HCT116 (cell line): Measurements from ENCODE around the gene ZDHHC18. TPM values are rescaled to one million over a fixed set of nuclear protein-coding genes. Genes with fewer than 3 reads are reported as not detected.

Experiments used
- ATAC-seq: fragments of 200-7000 bp; cut with Tn5 transposase; 2 replicates; pipeline ENCODE4 v1.9.1; 2020; ENCODE audit warnings: mild to moderate bottlenecking, moderate library complexity
- BruUV-seq: library from RNA; stranded (reverse); fragments of 400-500 nt; replicated peaks from 2 replicates; lab custom pipeline; 2021; lab: Mats Ljungman, UMichigan
- CTCF ChIA-PET: fragments of 300-600 bp; sonication (Branson Sonifier 250); formaldehyde crosslinking; loops from one replicate; lab custom pipeline; 2021; ENCODE audit warnings: antibody characterized with exemption; lab: Charles Lee
- POLR2A ChIA-PET: fragments of 300-600, 350-600 bp; sonication (Branson Sonifier 250); formaldehyde crosslinking; loops from one replicate; lab custom pipeline; 2021; ENCODE audit warnings: antibody characterized with exemption; lab: Charles Lee
- RAD21 ChIA-PET, 2 experiments: fragments of 300-600 bp; sonication (Branson Sonifier 250); formaldehyde crosslinking; loops; one replicate each; lab custom pipeline; 2023; ENCODE audit warnings: low total read pairs in 2 of 2; ENCODE audit not compliant: uncharacterized antibody in 2 of 2, unreplicated experiment in 2 of 2, low non-redundant PET in 1 of 2; lab: Charles Lee
- DNase-seq: peaks from one replicate; pipeline ENCODE4 v3.0.0-alpha.2; 2010; ENCODE audit warnings: low read depth, low spot score
- H2AFZ ChIP-seq: fragments of 200-600 bp; shearing (Covaris generic), sonication (generic); 2 replicates; pipeline ENCODE4 v1.6.1; 2017; ENCODE audit warnings: low read depth, mixed run types, mixed read lengths, antibody characterized with exemption, low read length; ENCODE audit not compliant: poor library complexity, severe bottlenecking
- H3K27ac ChIP-seq: 2 replicates; pipeline ENCODE4 v1.5.1; 2012; ENCODE audit warnings: low read depth, low read length
- H3K27me3 ChIP-seq: fragments of 200-600 bp; sonication (generic); 2 replicates; pipeline ENCODE4 v1.6.1; 2016; ENCODE audit warnings: mixed run types, low read length, mixed read lengths; ENCODE audit not compliant: insufficient read depth
- H3K36me3 ChIP-seq, 2 experiments: fragments of 200-500 bp in 1 of 2; fragments of 200-600 bp in 1 of 2; sonication (Bioruptor generic) in 1 of 2; sonication (generic) in 1 of 2; 2 replicates each; pipeline versions ENCODE4 v1.5.1 to v1.6.1; 2014 to 2016; ENCODE audit warnings: low read length in 2 of 2, inconsistent platforms in 1 of 2, mixed read lengths in 1 of 2, mixed run types in 1 of 2; ENCODE audit not compliant: insufficient read depth in 2 of 2, control insufficient read depth in 1 of 2
- H3K4me1 ChIP-seq, 2 experiments: fragments of 200-600 bp in 1 of 2; sonication (generic) in 1 of 2; 2 replicates each; pipeline versions ENCODE4 v1.5.1 to v1.6.1; 2012 to 2017; ENCODE audit warnings: low read length in 2 of 2, inconsistent platforms in 1 of 2, mild to moderate bottlenecking in 1 of 2, mixed read lengths in 1 of 2, mixed run types in 1 of 2, moderate library complexity in 1 of 2; ENCODE audit not compliant: insufficient read depth in 2 of 2, control insufficient read depth in 1 of 2
- H3K4me2 ChIP-seq: fragments of 200-600 bp; sonication (generic); 2 replicates; pipeline ENCODE4 v1.6.1; 2017; ENCODE audit warnings: mixed run types, low read length, mixed read lengths
- H3K4me3 ChIP-seq, 2 experiments: fragments of 200-600 bp in 1 of 2; sonication (generic) in 1 of 2; replicated peaks in 1 of 2; 2 replicates each; pipeline ENCODE4 v1.5.1; 2011 to 2016; ENCODE audit warnings: low read length in 2 of 2, control low read depth in 1 of 2, low read depth in 1 of 2, mild to moderate bottlenecking in 1 of 2, mixed read lengths in 1 of 2, mixed run types in 1 of 2
- H3K79me2 ChIP-seq: fragments of 200-600 bp; sonication (generic); 2 replicates; pipeline ENCODE4 v1.6.1; 2017; ENCODE audit warnings: mild to moderate bottlenecking, mixed run types, low read length, moderate library complexity, mixed read lengths; ENCODE audit not compliant: insufficient read depth
- H3K9ac ChIP-seq: fragments of 200-600 bp; sonication (generic); 2 replicates; pipeline ENCODE4 v1.6.1; 2016; ENCODE audit warnings: low read length, mixed read lengths
- H3K9me2 ChIP-seq: fragments of 200-600 bp; sonication (generic), shearing (Covaris generic); 2 replicates; pipeline ENCODE4 v1.6.1; 2017; ENCODE audit warnings: mixed run types, mild to moderate bottlenecking, moderate library complexity; ENCODE audit not compliant: insufficient read depth
- H3K9me3 ChIP-seq, 2 experiments: fragments of 200-500 bp in 1 of 2; fragments of 200-600 bp in 1 of 2; sonication (Bioruptor generic) in 1 of 2; sonication (generic) in 1 of 2; 2 replicates each; pipeline ENCODE4 v1.6.1; 2014 to 2017; ENCODE audit warnings: low read length in 2 of 2, mixed read lengths in 2 of 2, inconsistent platforms in 1 of 2, low read depth in 1 of 2, mild to moderate bottlenecking in 1 of 2, mixed run types in 1 of 2, moderate library complexity in 1 of 2; ENCODE audit not compliant: control insufficient read depth in 1 of 2, insufficient read depth in 1 of 2
- H4K20me1 ChIP-seq: fragments of 200-600 bp; sonication (generic), shearing (Covaris generic); 2 replicates; pipeline ENCODE4 v1.6.1; 2017; ENCODE audit warnings: mixed run types, mild to moderate bottlenecking, moderate library complexity; ENCODE audit not compliant: insufficient read depth
- EGR1 ChIP-seq: IDR thresholded peaks from 2 replicates; pipeline ENCODE4 v1.6.1; 2012; ENCODE audit warnings: low read depth
- ELF1 ChIP-seq: IDR thresholded peaks from 2 replicates; pipeline ENCODE4 v1.6.1; 2012; ENCODE audit warnings: low read depth, borderline replicate concordance
- JUND ChIP-seq: IDR thresholded peaks from 2 replicates; pipeline ENCODE4 v1.6.1; 2012
- POLR2A ChIP-seq: IDR thresholded peaks from 2 replicates; pipeline ENCODE4 v1.7.0; 2011; ENCODE audit warnings: borderline replicate concordance; ENCODE audit not compliant: insufficient read depth, insufficient read length; ENCODE audit errors: extremely low read depth
- POLR2AphosphoS5 ChIP-seq: IDR thresholded peaks from 2 replicates; pipeline ENCODE4 v1.6.1; 2011; ENCODE audit warnings: mild to moderate bottlenecking, low read depth, low read length, moderate library complexity
- RAD21 ChIP-seq: IDR thresholded peaks from 2 replicates; pipeline ENCODE4 v1.6.1; 2012; ENCODE audit warnings: low read depth, mild to moderate bottlenecking
- YY1 ChIP-seq: IDR thresholded peaks from 2 replicates; pipeline ENCODE4 v1.6.1; 2011; ENCODE audit warnings: low read length, low read depth, moderate library complexity, mild to moderate bottlenecking; ENCODE audit not compliant: insufficient replicate concordance; ENCODE audit errors: extremely low read depth
- intact Hi-C: fragments of 100-400 bp; cut with micrococcal nuclease; formaldehyde crosslinking; loops from 2 replicates; pipeline ENCODE4 v1.10.0; 2022
- total RNA-seq: library from RNA; stranded (reverse); gene quantifications from one replicate; pipeline ENCODE4 v1.2.1, GENCODE V29; 2021; ENCODE audit not compliant: unreplicated experiment
- TF ChIP-seq, protein P1 (sequence below): IDR thresholded peaks from 2 replicates; pipeline ENCODE4 v1.6.1; 2012

Gene ZDHHC18
- total RNA-seq, 1 experiment from 2014 or later, result 24.4 TPM

DNA sequence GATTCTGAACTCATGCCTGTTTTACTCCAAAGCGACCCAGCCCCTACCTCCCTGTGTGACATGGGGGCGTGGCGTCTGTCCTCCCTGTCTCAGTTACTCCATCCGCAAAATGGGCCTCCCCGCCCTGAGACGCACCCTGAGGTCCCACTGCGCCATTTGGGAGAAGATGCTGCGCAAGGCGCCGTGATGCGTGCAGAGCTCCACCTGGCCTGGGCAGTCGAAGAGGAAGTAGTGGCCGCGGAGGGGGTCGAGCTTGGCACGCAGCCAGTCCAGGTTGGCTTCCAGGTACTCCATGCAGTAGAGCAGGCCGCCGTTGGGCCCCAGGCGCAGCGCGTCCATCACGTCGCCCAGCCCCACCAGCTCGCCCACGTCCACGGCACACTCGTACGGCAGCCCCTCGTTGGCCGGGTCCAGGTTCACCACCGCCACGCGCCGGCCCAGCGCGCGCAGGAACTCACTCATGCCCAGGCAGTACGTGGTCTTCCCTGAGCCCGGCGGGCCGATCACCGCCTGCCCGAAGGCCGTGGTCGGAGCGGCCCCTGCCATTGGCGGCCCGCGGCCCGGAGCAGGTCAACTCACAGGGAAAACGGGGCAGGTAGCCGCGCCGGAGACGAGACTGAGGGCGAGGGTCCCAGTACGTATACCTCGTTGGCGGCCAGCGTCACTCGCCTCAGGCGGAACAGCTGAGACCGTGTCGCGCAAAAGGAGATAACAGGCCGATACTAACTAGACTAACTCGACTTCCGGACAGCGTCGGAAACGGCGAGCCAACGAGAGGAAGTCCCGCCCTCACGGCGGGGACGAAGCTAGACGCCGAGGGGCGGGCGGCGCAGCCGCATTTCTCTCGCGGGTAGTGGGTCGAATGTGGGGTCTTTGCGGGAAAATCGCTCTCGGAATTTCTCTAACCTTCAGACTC lies 63.3 kb downstream of the ZDHHC18 start, which contains the start of gene GPN2 (continued):
- TF ChIP-seq, protein P1, sequence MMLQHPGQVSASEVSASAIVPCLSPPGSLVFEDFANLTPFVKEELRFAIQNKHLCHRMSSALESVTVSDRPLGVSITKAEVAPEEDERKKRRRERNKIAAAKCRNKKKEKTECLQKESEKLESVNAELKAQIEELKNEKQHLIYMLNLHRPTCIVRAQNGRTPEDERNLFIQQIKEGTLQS, result no peak
- TF ChIP-seq YY1 (peak; percentile 44), POLR2A (peak; percentile 87), JUND (peak; percentile 31; the same call in 1 of the 2 replicates), ELF1 (no peak; the same call in 1 of the 2 replicates), EGR1 (no peak; the same call in 1 of the 2 replicates)

DNA sequence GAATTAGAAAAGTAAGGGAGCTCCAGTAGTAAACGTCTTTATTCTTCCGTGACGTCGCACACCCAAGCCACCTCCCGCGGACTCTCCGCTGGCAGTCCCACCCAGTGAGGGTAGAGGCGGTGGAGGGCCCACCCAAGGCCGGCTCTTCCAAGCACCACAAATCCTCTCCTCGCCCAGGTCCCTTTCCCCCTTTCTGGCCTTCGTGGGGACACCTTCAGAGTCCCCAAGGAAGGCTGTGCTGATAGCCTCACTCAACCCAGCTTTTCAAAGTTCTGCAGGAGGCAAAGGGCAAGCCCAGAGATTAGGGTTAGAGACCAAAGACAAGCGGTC lies 63.9 kb downstream of the ZDHHC18 start:
- no peaks in the 10 kb centered on the region for H3K9me3 ChIP-seq
- H3K27me3 ChIP-seq, result no peaks in the 10 kb centered on the region
- no peak for DNase-seq
- CTCF ChIA-PET, result interaction anchor here (0.6 to 1.5 kb wide), 5 partner anchors 10 to 351 kb away, joined by 3 to 6 read pairs (median 3); partner anchors contain the start of gene GPATCH3
- ATAC-seq, result peak; percentile 43
- no peak for TF ChIP-seq POLR2AphosphoS5
- peak; percentile 9 for TF ChIP-seq POLR2A
- no peak for TF ChIP-seq RAD21
- BruUV-seq, result TSS peak; percentile 90
- peaks cover 4 to 19% of the 10 kb centered on the region in 2 experiments; a peak in 3 of 4 replicates for H3K4me1 ChIP-seq
- POLR2A ChIA-PET, result interaction anchor here (0.9 to 2.3 kb wide), 8 partner anchors 8 to 101 kb away, joined by 3 to 17 read pairs (median 4); partner anchors contain the start of gene GPATCH3
- H4K20me1 ChIP-seq, result peaks cover 2% of the 10 kb centered on the region; the same call in 1 of the 2 replicates
- peaks cover 43% of the 10 kb centered on the region for H3K79me2 ChIP-seq
- RAD21 ChIA-PET, result interaction anchor here in 1 of 2 experiments (0.8 kb wide), 1 partner anchor 9 kb away, joined by 3 read pairs; no protein-coding TSS in a partner anchor
- peak overlapping the region; percentile 86 for H3K27ac ChIP-seq
- intact Hi-C loops, result no loop called here
- peak overlapping the region; percentile 81 to 93 for H3K4me3 ChIP-seq
- no peak overlapping the region for H2AFZ ChIP-seq
- H3K9me2 ChIP-seq, result no peaks in the 10 kb centered on the region
- peak overlapping the region; percentile 84 for H3K9ac ChIP-seq
- peaks cover 14 to 46% of the 10 kb centered on the region in 2 experiments; a peak in 3 of 4 replicates for H3K36me3 ChIP-seq
- H3K4me2 ChIP-seq, result peak overlapping the region; percentile 99
